Stomach (tissue), 4 donors: ENCODE results near the gene SCRG1.

Source experiments
- POLR2A ChIP-seq, 4 donors: fragments of 450-650 bp; IDR thresholded peaks; one replicate each; pipeline ENCODE4 v1.6.1; 2016; ENCODE audit warnings: antibody characterized with exemption in 4 of 4, control low read depth in 2 of 4, mild to moderate bottlenecking in 1 of 4, moderate library complexity in 1 of 4
- TF ChIP-seq, protein P1 (sequence below), 7 experiments: fragments of 450-650 bp in 4 of 7; fragments of 200-600 bp in 3 of 7; sonication (generic) in 3 of 7; IDR thresholded peaks; one replicate each; pipeline ENCODE4 v1.5.1; 2016 to 2019; ENCODE audit warnings: antibody characterized with exemption in 7 of 7, control low read depth in 2 of 7, mild to moderate bottlenecking in 1 of 7

DNA sequence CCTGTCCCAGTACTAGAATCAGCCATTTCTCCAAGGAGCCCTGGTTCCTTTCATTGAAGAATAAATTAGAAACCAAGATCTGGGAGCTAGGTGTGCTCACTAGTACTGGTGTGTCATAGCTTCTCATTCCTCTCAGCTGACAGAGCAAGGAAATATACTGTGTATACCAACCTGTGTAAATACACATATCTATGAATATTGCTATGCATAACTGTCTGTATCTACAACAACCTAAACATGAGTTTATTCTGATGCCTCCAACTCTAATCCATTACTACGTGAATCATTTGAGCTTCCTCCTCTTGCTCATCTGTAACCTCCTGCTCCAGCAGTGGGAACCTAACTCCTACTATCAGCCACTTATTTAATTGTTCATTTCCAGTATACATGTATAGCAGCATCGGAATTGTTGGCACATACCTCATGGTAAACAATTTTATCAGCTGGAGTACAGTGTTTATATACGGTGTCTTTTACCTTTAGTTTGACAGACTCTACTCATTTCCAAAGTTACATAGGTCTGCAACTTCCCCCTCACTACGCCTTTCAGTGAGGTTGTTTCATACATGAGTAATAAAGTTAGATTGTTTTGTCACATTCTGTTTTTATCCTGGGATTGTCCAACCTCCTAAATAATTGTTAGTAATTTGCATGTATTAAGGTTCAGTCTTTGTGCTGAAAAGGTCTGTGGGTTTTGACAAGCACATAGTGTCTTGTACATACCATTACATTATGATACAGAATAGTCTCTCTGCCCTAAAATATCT lies 7.1 kb upstream of the SCRG1 start:
- TF ChIP-seq, protein P1, sequence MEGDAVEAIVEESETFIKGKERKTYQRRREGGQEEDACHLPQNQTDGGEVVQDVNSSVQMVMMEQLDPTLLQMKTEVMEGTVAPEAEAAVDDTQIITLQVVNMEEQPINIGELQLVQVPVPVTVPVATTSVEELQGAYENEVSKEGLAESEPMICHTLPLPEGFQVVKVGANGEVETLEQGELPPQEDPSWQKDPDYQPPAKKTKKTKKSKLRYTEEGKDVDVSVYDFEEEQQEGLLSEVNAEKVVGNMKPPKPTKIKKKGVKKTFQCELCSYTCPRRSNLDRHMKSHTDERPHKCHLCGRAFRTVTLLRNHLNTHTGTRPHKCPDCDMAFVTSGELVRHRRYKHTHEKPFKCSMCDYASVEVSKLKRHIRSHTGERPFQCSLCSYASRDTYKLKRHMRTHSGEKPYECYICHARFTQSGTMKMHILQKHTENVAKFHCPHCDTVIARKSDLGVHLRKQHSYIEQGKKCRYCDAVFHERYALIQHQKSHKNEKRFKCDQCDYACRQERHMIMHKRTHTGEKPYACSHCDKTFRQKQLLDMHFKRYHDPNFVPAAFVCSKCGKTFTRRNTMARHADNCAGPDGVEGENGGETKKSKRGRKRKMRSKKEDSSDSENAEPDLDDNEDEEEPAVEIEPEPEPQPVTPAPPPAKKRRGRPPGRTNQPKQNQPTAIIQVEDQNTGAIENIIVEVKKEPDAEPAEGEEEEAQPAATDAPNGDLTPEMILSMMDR (IDR thresholded peaks at IDR 0.05) = no peak
- TF ChIP-seq POLR2A (IDR thresholded peaks at IDR 0.05) = no peak
